GM23248 (cell line): ENCODE results near the gene UBR3. TPM values are rescaled to one million over a fixed set of nuclear protein-coding genes. Genes with fewer than 3 reads are reported as not detected.
A peak's percentile ranks its signal among the peaks of the same experiment; 100 is the strongest.

ENCODE experiments used
- DNase-seq: peaks from one replicate; pipeline ENCODE4 v3.0.0-alpha.2; 2015
- H2AFZ ChIP-seq: fragments of 200-600 bp; sonication (generic); 2 replicates; pipeline ENCODE4 v1.6.1; 2016; ENCODE audit warnings: antibody characterized with exemption
- H3F3A ChIP-seq: fragments of 200-600 bp; sonication (generic); 2 replicates; pipeline ENCODE4 v1.6.1; 2016; ENCODE audit warnings: mild to moderate bottlenecking, antibody characterized with exemption, mixed run types; ENCODE audit not compliant: insufficient read depth
- H3K27ac ChIP-seq: fragments of 200-600 bp; sonication (generic); 2 replicates; pipeline ENCODE4 v1.5.1; 2016; ENCODE audit warnings: mild to moderate bottlenecking
- H3K27me3 ChIP-seq: fragments of 200-600 bp; sonication (generic); replicated peaks from 2 replicates; pipeline ENCODE4 v1.6.1; 2016; ENCODE audit warnings: mild to moderate bottlenecking; ENCODE audit not compliant: insufficient read depth
- H3K36me3 ChIP-seq: fragments of 200-600 bp; sonication (generic); 2 replicates; pipeline ENCODE4 v1.6.1; 2016; ENCODE audit warnings: low read depth, mild to moderate bottlenecking
- H3K4me1 ChIP-seq: fragments of 200-600 bp; sonication (generic); 2 replicates; pipeline ENCODE4 v1.6.1; 2016; ENCODE audit warnings: mild to moderate bottlenecking; ENCODE audit not compliant: insufficient read depth
- H3K4me2 ChIP-seq: fragments of 200-600 bp; sonication (generic); one replicate; pipeline ENCODE4 v1.6.1; 2016; ENCODE audit warnings: mild to moderate bottlenecking; ENCODE audit not compliant: unreplicated experiment
- H3K4me3 ChIP-seq: fragments of 200-600 bp; sonication (generic); 2 replicates; pipeline ENCODE4 v1.5.1; 2016; ENCODE audit warnings: mild to moderate bottlenecking
- H3K79me2 ChIP-seq: fragments of 200-600 bp; sonication (generic); 2 replicates; pipeline ENCODE4 v1.6.1; 2016; ENCODE audit warnings: mild to moderate bottlenecking; ENCODE audit not compliant: insufficient read depth
- H3K9ac ChIP-seq: fragments of 200-600 bp; sonication (generic); 2 replicates; pipeline ENCODE4 v1.6.1; 2016; ENCODE audit warnings: mild to moderate bottlenecking
- H3K9me2 ChIP-seq: fragments of 200-600 bp; sonication (generic); 2 replicates; pipeline ENCODE4 v1.6.1; 2016; ENCODE audit warnings: mixed run types, mild to moderate bottlenecking, moderate library complexity; ENCODE audit not compliant: insufficient read depth
- H3K9me3 ChIP-seq: fragments of 200-600 bp; sonication (generic); one replicate; pipeline ENCODE4 v1.6.1; 2017; ENCODE audit warnings: low read depth
- H4K20me1 ChIP-seq: fragments of 200-600 bp; sonication (generic); 2 replicates; pipeline ENCODE4 v1.6.0; 2016; ENCODE audit not compliant: insufficient read depth
- EZH2 ChIP-seq: fragments of 200-600 bp; sonication (generic); IDR thresholded peaks from 2 replicates; pipeline ENCODE4 v1.6.1; 2018; ENCODE audit warnings: antibody characterized with exemption, mild to moderate bottlenecking; ENCODE audit not compliant: insufficient read depth, poor library complexity, severe bottlenecking
- EZH2phosphoT487 ChIP-seq: fragments of 200-600 bp; sonication (generic); IDR thresholded peaks from 2 replicates; pipeline ENCODE4 v1.6.1; 2018; ENCODE audit warnings: antibody characterized with exemption, moderate library complexity, mild to moderate bottlenecking, low read depth; ENCODE audit not compliant: insufficient read depth
- WGBS, 2 experiments: methylation state at CpG; one replicate each; pipeline ENCODE4 v1.1.6; 2015 to 2017; ENCODE audit warnings: low lambda C conversion rate in 2 of 2, low coverage in 1 of 2; ENCODE audit errors: missing lambda C conversion rate in 2 of 2; 5-methylcytosine and 5-hydroxymethylcytosine counted together
- in situ Hi-C: fragments of 300-500 bp; cut with MboI; formaldehyde crosslinking; loops from 2 replicates; pipeline ENCODE4 v1.15.0; 2020
- polyA plus RNA-seq: library from polyadenylated mRNA; unstranded; fragments of >200 nt; fragmentation: Nextera tagmentation; extraction: Ambion mirVana; gene quantifications from 2 replicates; pipeline ENCODE4 v1.2.1, GENCODE V29; 2016
- total RNA-seq: library from RNA; depleted of rRNA; stranded (reverse); fragments of >200 nt; shearing (Covaris generic); gene quantifications from 2 replicates; pipeline ENCODE4 v1.2.3, GENCODE V29; 2014

UBR3 gene
- total and polyA plus RNA-seq, 2 experiments from 2014 or later = 8.9 to 22.4 TPM

DNA sequence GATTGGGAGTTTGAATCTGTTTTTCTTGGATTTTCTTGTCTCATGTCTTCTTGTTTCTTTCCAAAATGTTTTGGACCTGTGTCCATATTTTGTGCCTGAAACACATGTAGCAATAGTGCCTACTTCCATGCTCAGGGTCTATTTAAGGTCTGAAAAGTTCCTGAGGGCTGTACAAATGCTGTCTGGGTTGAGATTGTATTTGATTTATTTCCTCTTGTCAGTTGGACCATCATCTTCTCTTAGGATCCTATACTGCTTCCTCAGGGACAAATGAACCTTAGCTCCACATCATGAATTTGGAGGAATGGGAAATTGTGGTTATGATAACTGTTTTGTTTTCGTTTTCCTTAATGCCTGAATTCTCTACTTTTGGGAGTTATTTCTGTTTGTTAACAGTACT, 59.9 kb downstream of the UBR3 start:
- 94% methylated on average over 1 of the region's 1 CpG for WGBS, 2 experiments
- Histone ChIP-seq H3K36me3 (no peaks in the 10 kb centered on the region), H3K4me3 (no peak overlapping the region), H3K4me1 (no peaks in the 10 kb centered on the region), H3K79me2 (peaks cover 39% of the 10 kb centered on the region; the same call in 1 of the 2 replicates), H4K20me1 (no peaks in the 10 kb centered on the region; the same call in 1 of the 2 replicates), H3K27ac (no peak overlapping the region), H3K4me2 (no peak overlapping the region), H3K9ac (no peak overlapping the region), H3K27me3 (no peaks in the 10 kb centered on the region), H2AFZ (no peak overlapping the region), H3K9me2 (no peaks in the 10 kb centered on the region), H3F3A (no peaks in the 10 kb centered on the region), H3K9me3 (no peaks in the 10 kb centered on the region)
- no peak for DNase-seq
- TF ChIP-seq EZH2phosphoT487 = no peak
- TF ChIP-seq EZH2 = no peak
- in situ Hi-C loops = no loop called here

- Histone ChIP-seq H3K4me3 (no peak overlapping the region), H3K9me3 (no peaks in the 10 kb centered on the region)
These were observed 64.5 kb downstream of the UBR3 start for GRCh38 chr2:169891593-169892298.

GRCh38 chr2:169892951-169893350, 65.7 kb downstream of the UBR3 start:
- Histone ChIP-seq H3K4me2 (no peak overlapping the region), H3K4me3 (no peak overlapping the region), H3K27ac (no peak overlapping the region), H3K4me1 (0 out of 2 replicates have a peak, but pooled peaks cover 8% of the 10 kb centered on the region), H4K20me1 (no peaks in the 10 kb centered on the region), H3K36me3 (no peaks in the 10 kb centered on the region), H3K79me2 (peaks cover 12% of the 10 kb centered on the region; the same call in 1 of the 2 replicates), H3F3A (no peaks in the 10 kb centered on the region), H3K9me2 (no peaks in the 10 kb centered on the region), H3K27me3 (no peaks in the 10 kb centered on the region), H2AFZ (no peak overlapping the region), H3K9ac (no peak overlapping the region), H3K9me3 (no peaks in the 10 kb centered on the region)
- TF ChIP-seq EZH2 (no peak), EZH2phosphoT487 (no peak)
- DNase-seq = no peak
- in situ Hi-C loops = no loop called here
- 53 to 62% methylated on average over 1 of the region's 1 CpG for WGBS, 2 experiments

More at GRCh38 chr2:169891593-169892298, 64.5 kb downstream of the UBR3 start:
- H3K27me3 ChIP-seq = no peaks in the 10 kb centered on the region
- no peak overlapping the region for H3K9ac ChIP-seq
- H2AFZ ChIP-seq = no peak overlapping the region
- H3K9me2 ChIP-seq = no peaks in the 10 kb centered on the region
- TF ChIP-seq EZH2 (no peak), EZH2phosphoT487 (no peak)
- no peak overlapping the region for H3K27ac ChIP-seq
- H4K20me1 ChIP-seq = no peaks in the 10 kb centered on the region; the same call in 1 of the 2 replicates
- H3K4me1 ChIP-seq = 0 out of 2 replicates have a peak, but pooled peaks cover 8% of the 10 kb centered on the region
- peaks cover 17% of the 10 kb centered on the region; the same call in 1 of the 2 replicates for H3K79me2 ChIP-seq
- DNase-seq = peak; percentile 19
- no peaks in the 10 kb centered on the region for H3F3A ChIP-seq
- no peak overlapping the region for H3K4me2 ChIP-seq
- no peaks in the 10 kb centered on the region for H3K36me3 ChIP-seq
- in situ Hi-C loops = no loop called here
- WGBS, 2 experiments = 51 to 52% methylated on average over 3 of the region's 3 CpGs

DNA sequence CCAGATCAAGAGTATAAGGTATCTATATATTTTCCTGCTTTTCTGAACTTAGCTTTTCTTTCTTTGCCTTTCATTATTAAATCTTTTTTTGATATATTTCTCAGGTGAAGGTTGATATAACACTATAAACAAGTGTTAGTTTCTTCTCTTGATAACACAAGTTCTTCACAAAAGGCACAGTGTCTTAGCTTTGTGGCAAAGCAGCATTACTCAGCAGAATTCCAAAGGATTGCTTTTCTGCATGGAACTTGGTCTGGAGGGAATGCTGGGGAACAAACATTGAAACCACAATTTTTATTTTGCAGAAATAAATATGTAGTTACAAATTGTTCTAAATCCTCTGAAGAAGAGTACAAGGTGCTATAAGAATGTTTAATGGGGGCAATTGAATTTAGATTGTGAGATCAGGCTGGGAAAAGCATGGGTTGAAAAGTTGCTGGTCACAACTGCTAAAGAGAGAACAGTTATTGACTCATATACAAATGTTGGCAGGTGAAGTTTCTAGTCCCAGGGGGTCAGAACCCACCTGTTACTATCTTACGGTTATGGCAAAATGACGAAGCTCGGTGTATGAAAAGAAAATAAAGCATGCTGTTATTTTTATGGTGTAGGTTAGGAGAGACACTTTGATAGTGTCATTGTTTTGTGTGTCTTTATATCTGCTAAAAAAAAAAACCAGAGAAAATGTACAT, 68.2 kb downstream of the UBR3 start:
- Histone ChIP-seq H3K4me3 (no peak overlapping the region), H3K36me3 (no peaks in the 10 kb centered on the region; the same call in 1 of the 2 replicates), H3K4me2 (no peak overlapping the region), H3K9ac (no peak overlapping the region), H3K27me3 (no peaks in the 10 kb centered on the region), H3K27ac (no peak overlapping the region), H3K4me1 (0 out of 2 replicates have a peak, but pooled peaks cover 8% of the 10 kb centered on the region), H3K9me3 (no peaks in the 10 kb centered on the region), H2AFZ (no peak overlapping the region), H3F3A (no peaks in the 10 kb centered on the region), H4K20me1 (no peaks in the 10 kb centered on the region), H3K9me2 (no peaks in the 10 kb centered on the region), H3K79me2 (no peaks in the 10 kb centered on the region; the same call in 1 of the 2 replicates)
- in situ Hi-C loops = no loop called here
- WGBS, 2 experiments = 98 to 100% methylated on average over 3 of the region's 3 CpGs
- DNase-seq = peak; percentile 27
- TF ChIP-seq EZH2 (no peak), EZH2phosphoT487 (no peak)
